Liver (tissue), 3 donors: ENCODE results near the gene RGS14.

ENCODE experiments used
- ATF3 ChIP-seq: IDR thresholded peaks from 2 replicates; pipeline ENCODE4 v1.6.1; 2016; ENCODE audit warnings: antibody characterized with exemption
- CTCF ChIP-seq: fragments of 150-350 bp; IDR thresholded peaks from 2 replicates; pipeline ENCODE4 v1.5.1; 2017; ENCODE audit warnings: improper control_type of control experiment, low read depth, low read length; ENCODE audit not compliant: missing input control
- EGR1 ChIP-seq, 2 donors: IDR thresholded peaks; 2 replicates each; pipeline ENCODE4 v1.6.1; 2016 to 2018; ENCODE audit warnings: antibody characterized with exemption in 2 of 2, low read depth in 2 of 2
- FOXA1 ChIP-seq: IDR thresholded peaks from 2 replicates; pipeline ENCODE4 v1.6.1; 2016; ENCODE audit warnings: antibody characterized with exemption
- GABPA ChIP-seq, 2 donors: IDR thresholded peaks in 1 of 2; conservative IDR thresholded peaks in 1 of 2; 2 replicates each; pipeline ENCODE4 v1.6.1; 2016; ENCODE audit warnings: antibody characterized with exemption in 2 of 2, mild to moderate bottlenecking in 1 of 2, moderate library complexity in 1 of 2
- JUND ChIP-seq, 2 donors: IDR thresholded peaks; 2 replicates each; pipeline ENCODE4 v1.6.1; 2016; ENCODE audit warnings: antibody characterized with exemption in 2 of 2
- MAX ChIP-seq: IDR thresholded peaks from 2 replicates; pipeline ENCODE4 v1.6.1; 2016; ENCODE audit warnings: antibody characterized with exemption
- RAD21 ChIP-seq, 2 donors: IDR thresholded peaks; 2 replicates each; pipeline ENCODE4 v1.6.1; 2016; ENCODE audit warnings: antibody characterized with exemption in 2 of 2, mild to moderate bottlenecking in 2 of 2
- REST ChIP-seq: IDR thresholded peaks from 2 replicates; pipeline ENCODE4 v1.6.1; 2016; ENCODE audit warnings: antibody characterized with exemption, mild to moderate bottlenecking
- RXRA ChIP-seq, 2 donors: IDR thresholded peaks; 2 replicates each; pipeline ENCODE4 v1.6.1; 2017 to 2018; ENCODE audit warnings: antibody characterized with exemption in 2 of 2, mild to moderate bottlenecking in 1 of 2
- SP1 ChIP-seq: IDR thresholded peaks from 2 replicates; pipeline ENCODE4 v1.6.1; 2018; ENCODE audit warnings: antibody characterized with exemption, mild to moderate bottlenecking
- TAF1 ChIP-seq: conservative IDR thresholded peaks from 2 replicates; pipeline ENCODE4 v1.6.1; 2016; ENCODE audit warnings: antibody characterized with exemption, mild to moderate bottlenecking
- YY1 ChIP-seq: IDR thresholded peaks from 2 replicates; pipeline ENCODE4 v1.6.1; 2016; ENCODE audit warnings: antibody characterized with exemption, mild to moderate bottlenecking
- ZBTB33 ChIP-seq: IDR thresholded peaks from 2 replicates; pipeline ENCODE4 v1.6.1; 2016; ENCODE audit warnings: antibody characterized with exemption
- donor health status: healthy.
- donor health status: healthy.

- no peak for TF ChIP-seq CTCF
- no peak for TF ChIP-seq ZBTB33
- TF ChIP-seq TAF1, result no peak
- no peak for TF ChIP-seq REST
- TF ChIP-seq RAD21 (IDR thresholded peaks at IDR 0.05), result no peak
- TF ChIP-seq GABPA (IDR thresholded peaks at IDR 0.05 in 1 of 2, conservative IDR thresholded peaks at IDR 0.05 in 1 of 2), result no peak
- TF ChIP-seq MAX, result no peak
- no peak for TF ChIP-seq ATF3
- TF ChIP-seq FOXA1, result no peak
- no peak for TF ChIP-seq YY1
- no peak for TF ChIP-seq JUND (IDR thresholded peaks at IDR 0.05)
- no peak for TF ChIP-seq SP1
- TF ChIP-seq EGR1 (IDR thresholded peaks at IDR 0.05; ENCODE audit: low read depth in 2 of 2), result no peak
- no peak for TF ChIP-seq RXRA (IDR thresholded peaks at IDR 0.05)
Measured at GRCh38 chr5:177383181-177383580, 25.5 kb downstream of the RGS14 start.
